K562 (cell line): Measurements from ENCODE around the gene RUNX1. TPM values are rescaled to one million over a fixed set of nuclear protein-coding genes. Genes with fewer than 3 reads are reported as not detected.

Experiments used
- BRD9 ChIP-seq: fragments of 450-650 bp; IDR thresholded peaks from 2 replicates; pipeline ENCODE4 v1.6.1; 2018; ENCODE audit warnings: low read depth; ENCODE audit not compliant: partially characterized antibody
- C11orf30 ChIP-seq: fragments of 450-650 bp; IDR thresholded peaks from 2 replicates; pipeline ENCODE4 v1.6.1; 2016; ENCODE audit warnings: low read depth, mild to moderate bottlenecking
- DIDO1 ChIP-seq: fragments of 450-650 bp; IDR thresholded peaks from 2 replicates; pipeline ENCODE4 v1.6.1; 2016; ENCODE audit warnings: low read depth, missing biosample characterization, missing genetic modification characterization
- HMG20A ChIP-seq: fragments of 450-650 bp; formaldehyde crosslinking; conservative IDR thresholded peaks from 2 replicates; pipeline ENCODE4 v1.4.0; 2020; ENCODE audit warnings: mild to moderate bottlenecking, mixed read lengths
- HNRNPUL1 ChIP-seq: fragments of 200-400 bp; formaldehyde crosslinking; IDR thresholded peaks from 2 replicates; pipeline ENCODE4 v1.6.1; 2017; ENCODE audit warnings: low read length
- JUN ChIP-seq, 2 experiments: sonication (generic) in 1 of 2; formaldehyde crosslinking in 1 of 2; IDR thresholded peaks; 2 replicates each; pipeline versions ENCODE4 v1.6.1 to v1.8.0; 2012 to 2022; ENCODE audit warnings: borderline replicate concordance in 2 of 2, mild to moderate bottlenecking in 2 of 2, improper control_type of control experiment in 1 of 2, low read depth in 1 of 2, low read length in 1 of 2, missing genetic modification reagents in 1 of 2
- LEF1 ChIP-seq: fragments of 450-650 bp; IDR thresholded peaks from 2 replicates; pipeline ENCODE4 v1.6.1; 2016; ENCODE audit warnings: mild to moderate bottlenecking
- NCOA2 ChIP-seq, 2 experiments: fragments of 450-650 bp; IDR thresholded peaks; 2 replicates each; pipeline ENCODE4 v1.6.1; 2018; ENCODE audit warnings: mild to moderate bottlenecking in 2 of 2, moderate library complexity in 1 of 2; ENCODE audit not compliant: partially characterized antibody in 2 of 2
- NFXL1 ChIP-seq: fragments of 450-650 bp; formaldehyde crosslinking; IDR thresholded peaks from 2 replicates; pipeline ENCODE4 v1.4.0; 2021; ENCODE audit warnings: mild to moderate bottlenecking
- POLR3G ChIP-seq: IDR thresholded peaks from 2 replicates; pipeline ENCODE4 v1.6.1; 2011; ENCODE audit not compliant: insufficient read length, insufficient replicate concordance; ENCODE audit errors: extremely low read depth
- RBM39 ChIP-seq: fragments of 200-400 bp; formaldehyde crosslinking; optimal IDR thresholded peaks from 2 replicates; pipeline ENCODE3; 2018; ENCODE audit warnings: low read depth, low read length
- SRSF3 ChIP-seq: fragments of 200-400 bp; formaldehyde crosslinking; IDR thresholded peaks from 2 replicates; pipeline ENCODE4 v1.6.1; 2016; ENCODE audit warnings: mild to moderate bottlenecking, low read length, moderate library complexity; ENCODE audit not compliant: insufficient read depth
- ZNF174 ChIP-seq: fragments of 250-450 bp; sonication (Bioruptor Pico); IDR thresholded peaks from 2 replicates; pipeline ENCODE4 v1.4.0; 2020; ENCODE audit warnings: mild to moderate bottlenecking
- ZNF347 ChIP-seq: fragments of 450-650 bp; formaldehyde crosslinking; IDR thresholded peaks from 2 replicates; pipeline ENCODE4 v1.4.0; 2020; ENCODE audit warnings: low read depth, mild to moderate bottlenecking, moderate library complexity
- ZNF696 ChIP-seq: fragments of 250-450 bp; sonication (Bioruptor Pico); conservative IDR thresholded peaks from 2 replicates; pipeline ENCODE4 v1.4.0; 2020; ENCODE audit warnings: mild to moderate bottlenecking, moderate library complexity
- polyA plus RNA-seq, 8 experiments: library from polyadenylated mRNA; depleted of rRNA in 4 of 8; stranded (reverse) in 5 of 8; unstranded in 3 of 8; fragments of >200 nt; fragmentation: Nextera tagmentation in 2 of 8; fragmentation: Illumina TruSeq in 1 of 8; extraction: Ambion mirVana in 2 of 8; extraction: Trizol in 1 of 8; gene quantifications; 2 replicates each; pipeline versions ENCODE4 v1.2.1 to v1.2.3, GENCODE V29; 2011 to 2014; ENCODE audit warnings: inconsistent platforms in 1 of 8, missing spikeins in 1 of 8
- total RNA-seq, 7 experiments: library from RNA; depleted of rRNA in 6 of 7; stranded (reverse); fragments of >200 nt in 6 of 7; fragmentation: Illumina TruSeq in 2 of 7; extraction: Trizol in 2 of 7; gene quantifications; 2 replicates each; pipeline versions ENCODE4 v1.2.1 to v1.2.3, GENCODE V29; 2011 to 2021; ENCODE audit warnings: low replicate concordance in 1 of 7
- TF ChIP-seq, protein P1 (sequence below): fragments of 250-450 bp; sonication (Bioruptor Pico); IDR thresholded peaks from 2 replicates; pipeline ENCODE4 v1.5.0; 2021; ENCODE audit warnings: mild to moderate bottlenecking, borderline replicate concordance
- TF ChIP-seq, protein P2 (sequence below): fragments of 250-450 bp; sonication (Bioruptor Pico); IDR thresholded peaks from 2 replicates; pipeline ENCODE4 v1.5.0; 2021; ENCODE audit warnings: mild to moderate bottlenecking, moderate library complexity

Gene RUNX1
- total and polyA plus RNA-seq, 9 of the 15 experiments (the other 6 are each of a cell fraction or from before 2014, with no cell fraction given) = 2.2 to 68.6 (median 17.8) TPM

DNA sequence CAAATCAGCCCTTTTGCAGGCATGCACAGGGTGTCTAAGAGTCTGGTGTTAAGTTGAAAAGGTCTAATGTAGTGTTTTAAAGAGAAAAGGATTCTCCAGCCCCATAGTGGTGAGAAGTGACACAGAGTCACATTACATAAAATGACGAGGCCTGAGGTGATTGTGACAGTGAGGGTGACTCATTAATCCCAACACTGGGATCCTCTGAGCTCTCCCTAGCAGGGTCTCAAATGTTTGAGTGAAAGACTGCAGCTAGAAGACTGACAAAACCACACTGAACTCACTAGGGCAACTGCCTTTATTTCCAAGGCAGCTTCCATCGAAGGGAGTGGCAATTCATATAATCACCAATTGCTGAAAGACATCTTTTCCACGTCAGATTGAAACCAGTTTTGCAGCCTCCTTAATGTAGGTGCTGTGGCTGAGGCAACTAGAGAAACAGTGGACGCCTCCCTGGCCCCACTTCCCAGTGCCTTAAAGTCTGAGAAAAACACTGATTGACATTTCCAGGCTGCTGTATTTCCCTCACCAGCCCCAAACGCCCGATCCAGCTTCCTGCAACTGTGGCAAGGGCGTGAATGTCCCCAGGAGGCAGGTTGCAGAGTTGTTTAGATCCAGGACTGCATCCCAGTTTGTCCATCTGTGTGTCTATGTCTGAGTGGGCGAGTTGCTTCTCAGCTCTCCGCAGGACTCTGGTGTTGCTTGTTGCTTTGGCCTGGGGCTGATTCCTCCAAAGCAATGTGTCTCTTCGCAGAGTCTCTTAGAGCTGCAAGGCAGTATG is 81.4 kb downstream of the RUNX1 start (continued):
- TF ChIP-seq, protein P1, sequence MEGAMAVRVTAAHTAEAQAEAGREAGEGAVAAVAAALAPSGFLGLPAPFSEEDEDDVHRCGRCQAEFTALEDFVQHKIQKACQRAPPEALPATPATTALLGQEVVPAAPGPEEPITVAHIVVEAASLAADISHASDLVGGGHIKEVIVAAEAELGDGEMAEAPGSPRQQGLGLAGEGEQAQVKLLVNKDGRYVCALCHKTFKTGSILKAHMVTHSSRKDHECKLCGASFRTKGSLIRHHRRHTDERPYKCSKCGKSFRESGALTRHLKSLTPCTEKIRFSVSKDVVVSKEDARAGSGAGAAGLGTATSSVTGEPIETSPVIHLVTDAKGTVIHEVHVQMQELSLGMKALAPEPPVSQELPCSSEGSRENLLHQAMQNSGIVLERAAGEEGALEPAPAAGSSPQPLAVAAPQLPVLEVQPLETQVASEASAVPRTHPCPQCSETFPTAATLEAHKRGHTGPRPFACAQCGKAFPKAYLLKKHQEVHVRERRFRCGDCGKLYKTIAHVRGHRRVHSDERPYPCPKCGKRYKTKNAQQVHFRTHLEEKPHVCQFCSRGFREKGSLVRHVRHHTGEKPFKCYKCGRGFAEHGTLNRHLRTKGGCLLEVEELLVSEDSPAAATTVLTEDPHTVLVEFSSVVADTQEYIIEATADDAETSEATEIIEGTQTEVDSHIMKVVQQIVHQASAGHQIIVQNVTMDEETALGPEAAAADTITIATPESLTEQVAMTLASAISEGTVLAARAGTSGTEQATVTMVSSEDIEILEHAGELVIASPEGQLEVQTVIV = no peak
- no peak for TF ChIP-seq NFXL1 (CRISPR knock-in tag)
- no peak for TF ChIP-seq HMG20A
- no peak for TF ChIP-seq ZNF174 (CRISPR knock-in tag)
- TF ChIP-seq, protein P2, sequence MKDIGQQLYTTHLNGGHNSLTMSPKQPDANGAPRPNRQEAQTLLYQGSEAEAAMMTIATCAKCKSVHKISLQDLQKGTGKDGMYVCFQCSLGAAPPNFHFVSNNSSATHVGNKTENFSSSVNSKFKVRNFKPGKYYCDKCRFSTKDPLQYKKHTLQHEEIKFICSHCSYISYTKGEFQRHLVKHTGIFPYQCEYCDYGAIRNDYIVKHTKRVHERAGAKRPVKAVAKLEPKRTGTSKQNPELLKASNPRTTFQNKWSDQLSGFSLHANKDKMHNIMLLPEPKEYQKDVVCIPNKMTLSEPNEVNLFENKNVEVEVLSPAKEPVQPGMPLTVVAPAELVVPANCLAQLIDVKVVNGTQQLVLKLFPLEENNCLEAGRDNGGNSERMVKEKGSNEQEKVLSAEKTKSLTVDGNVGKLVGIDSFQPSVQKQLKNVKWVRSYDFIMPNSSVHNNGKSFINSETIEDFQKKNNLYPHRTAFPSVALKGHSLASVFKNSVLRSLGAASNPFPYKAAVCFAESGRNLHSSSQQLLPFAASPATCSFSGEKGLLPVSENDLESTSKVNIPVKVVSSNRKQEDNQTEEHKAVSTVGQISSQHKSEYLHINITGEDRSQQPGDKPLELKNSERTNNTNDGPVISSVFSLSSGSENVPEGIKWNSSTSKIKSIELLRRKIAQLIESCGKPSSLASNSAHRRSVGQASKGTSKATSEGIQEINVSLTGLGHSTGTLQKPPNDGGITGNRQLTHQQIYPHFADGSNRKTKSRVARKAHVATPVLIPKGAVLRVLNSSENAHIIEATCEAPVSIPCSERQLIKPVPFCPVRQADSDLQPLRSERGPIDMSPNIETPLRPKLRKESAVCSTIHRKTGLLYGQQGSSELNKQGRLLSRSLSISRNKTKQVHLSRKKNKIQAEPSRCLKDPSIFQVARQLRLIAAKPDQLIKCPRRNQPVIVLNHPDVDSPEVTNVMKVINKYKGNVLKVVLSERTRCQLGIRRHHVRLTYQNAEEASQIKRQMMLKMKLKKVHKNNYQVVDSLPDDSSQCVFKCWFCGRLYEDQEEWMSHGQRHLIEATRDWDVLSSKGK (CRISPR knock-in tag) = no peak
- no peak for TF ChIP-seq HNRNPUL1
- no peak for TF ChIP-seq NCOA2 (IDR thresholded peaks at IDR 0.05; ENCODE audit: partially characterized antibody in 2 of 2)
- TF ChIP-seq RBM39 = no peak
- no peak for TF ChIP-seq C11orf30
- TF ChIP-seq ZNF696 (CRISPR knock-in tag) = no peak
- 0 out of 2 replicates have a peak, but pooled peaks have one; percentile 26 for TF ChIP-seq LEF1
- TF ChIP-seq SRSF3 = no peak
- no peak for TF ChIP-seq POLR3G
- TF ChIP-seq BRD9 = no peak
- TF ChIP-seq ZNF347 (CRISPR knock-in tag) = no peak
- TF ChIP-seq DIDO1 = no peak
- TF ChIP-seq JUN (IDR thresholded peaks at IDR 0.05; ENCODE audit: borderline replicate concordance, low read depth, low read length) = peak; percentile 98
- TF ChIP-seq JUN (CRISPR knock-in tag; IDR thresholded peaks at IDR 0.05; ENCODE audit: borderline replicate concordance) = no peak
